Endothelial cell of umbilical vein (primary cell): ENCODE results near the gene HDAC4.

ENCODE experiments used
- CTCF ChIP-seq, 2 donors: IDR thresholded peaks; 1 replicate in 1 of 2; 2 replicates in 1 of 2; pipeline ENCODE4 v1.5.1; 2011; ENCODE audit warnings: low read length in 2 of 2, mild to moderate bottlenecking in 2 of 2, moderate library complexity in 2 of 2, control low read depth in 1 of 2, inconsistent platforms in 1 of 2, low read depth in 1 of 2; ENCODE audit not compliant: insufficient read depth in 1 of 2; ENCODE audit errors: extremely low read depth in 1 of 2
- EZH2 ChIP-seq: IDR thresholded peaks from 2 replicates; pipeline ENCODE4 v1.6.1; 2012; ENCODE audit warnings: borderline replicate concordance, low read depth, mild to moderate bottlenecking, moderate library complexity, low read length, inconsistent platforms; ENCODE audit not compliant: severe bottlenecking
- FOS ChIP-seq: IDR thresholded peaks from 2 replicates; pipeline ENCODE4 v1.6.1; 2011; ENCODE audit warnings: mild to moderate bottlenecking, low read length, moderate library complexity, borderline replicate concordance; ENCODE audit not compliant: insufficient read depth
- GATA2 ChIP-seq: IDR thresholded peaks from 2 replicates; pipeline ENCODE4 v1.7.0; 2011; ENCODE audit warnings: low read depth, mild to moderate bottlenecking, moderate library complexity, mixed read lengths, low read length; ENCODE audit not compliant: insufficient read length, insufficient read depth
- JUN ChIP-seq: IDR thresholded peaks from 2 replicates; pipeline ENCODE4 v1.6.1; 2011; ENCODE audit warnings: borderline replicate concordance, low read depth; ENCODE audit not compliant: insufficient read length, insufficient read depth
- MYC ChIP-seq: IDR thresholded peaks from one replicate; pipeline ENCODE4 v1.6.1; 2011; ENCODE audit warnings: mild to moderate bottlenecking, low read depth, low read length
- POLR2A ChIP-seq: IDR thresholded peaks from 2 replicates; pipeline ENCODE4 v1.6.1; 2012; ENCODE audit warnings: low read depth, mild to moderate bottlenecking, control low read depth, low read length
- POLR2AphosphoS5 ChIP-seq: IDR thresholded peaks from 2 replicates; pipeline ENCODE4 v1.6.1; 2012; ENCODE audit warnings: low read depth, mild to moderate bottlenecking, control low read depth, low read length, moderate library complexity; ENCODE audit not compliant: insufficient read depth
- TF ChIP-seq, protein P1 (sequence below): IDR thresholded peaks from 2 replicates; pipeline ENCODE4 v1.6.1; 2011; ENCODE audit not compliant: insufficient read depth, insufficient read length

GRCh38 chr2:239282448-239283287 is 118.2 kb downstream of the HDAC4 start:
- TF ChIP-seq EZH2 = no peak
- TF ChIP-seq POLR2A = no peak
- no peak for TF ChIP-seq CTCF (IDR thresholded peaks at IDR 0.05; ENCODE audit: extremely low read depth in 1 of 2, insufficient read depth in 1 of 2, low read depth in 1 of 2, low read length in 2 of 2)
- no peak for TF ChIP-seq JUN
- TF ChIP-seq POLR2AphosphoS5 = no peak
- TF ChIP-seq MYC = no peak
- TF ChIP-seq, protein P1, sequence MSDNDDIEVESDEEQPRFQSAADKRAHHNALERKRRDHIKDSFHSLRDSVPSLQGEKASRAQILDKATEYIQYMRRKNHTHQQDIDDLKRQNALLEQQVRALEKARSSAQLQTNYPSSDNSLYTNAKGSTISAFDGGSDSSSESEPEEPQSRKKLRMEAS = no peak
- no peak for TF ChIP-seq GATA2
- no peak for TF ChIP-seq FOS
